ENCODE results near the gene DNAJC27. TPM values are rescaled to one million over a fixed set of nuclear protein-coding genes. Genes with fewer than 3 reads are reported as not detected.

The DNAJC27 gene
- total and polyA plus RNA-seq, 9 of the 15 experiments (the other 6 are each of a cell fraction or from before 2014, with no cell fraction given) = 0.53 to 5.9 (median 3.0) TPM

DNA sequence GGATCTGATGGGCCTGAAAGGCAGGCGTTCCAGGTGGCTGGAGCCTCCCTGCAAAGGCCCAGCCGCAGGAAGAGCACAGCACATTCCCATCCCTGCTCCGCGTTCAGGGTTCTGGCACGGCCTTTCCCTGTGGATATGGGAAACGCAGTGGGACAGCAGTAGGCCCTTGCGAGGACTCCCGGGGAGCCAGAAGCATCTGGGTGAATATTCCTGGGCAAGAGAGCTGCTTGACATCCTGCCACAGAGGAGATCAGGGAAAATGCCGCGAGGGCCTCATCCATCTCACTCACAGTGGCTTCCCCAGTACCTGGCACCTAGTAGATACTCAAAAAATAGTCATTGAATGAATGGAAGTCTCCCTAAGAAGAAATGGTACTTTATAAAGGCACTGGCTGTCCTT, 48.6 kb downstream of the DNAJC27 start:
- H3K36me3 ChIP-seq (ENCODE audit: control insufficient read depth, insufficient read depth, low read length) = peaks cover 6% of the 10 kb centered on the region; the same call in 2 of the 3 replicates
- no peaks in the 10 kb centered on the region for H3K27me3 ChIP-seq (ENCODE audit: control insufficient read depth in 2 of 2, insufficient read depth in 2 of 2, low read length in 2 of 2)
- ChIA-PET POLR2A (interaction anchor here (1.1 kb wide), 1 partner anchor 206 kb away, joined by 3 read pairs; no protein-coding TSS in a partner anchor), CTCF (ENCODE audit: low intra/inter-chr PET ratio) (no interaction called here)
- peaks cover 23 to 49% of the 10 kb centered on the region in 2 experiments; a peak in 4 of 5 replicates for H3K4me1 ChIP-seq (replicated peaks in 1 of 2; ENCODE audit: control insufficient read depth in 2 of 2, insufficient read depth in 2 of 2, low read length in 2 of 2)
- peaks cover 15% of the 10 kb centered on the region for H3K79me2 ChIP-seq (ENCODE audit: control insufficient read depth, insufficient read depth, low read length)
- H3K4me3 ChIP-seq = no peak overlapping the region
- FAIRE-seq (no peak), DNase-seq (ENCODE audit: extremely low read depth in 1 of 4, low spot score in 3 of 4) (no peak), ATAC-seq (no peak)
- no peak overlapping the region for H2AFZ ChIP-seq (ENCODE audit: low read depth, low read length)
- WGBS (ENCODE audit: insufficient coverage, low coverage, missing lambda C conversion rate) = 81% methylated on average over 9 of the region's 10 CpGs
- in situ Hi-C loops (cut with MboI) (no loop called here), intact Hi-C loops (cut with micrococcal nuclease) (loop anchor here (5.0 kb wide), 1 partner anchor 49 kb away; the partner anchor contains the start of gene DNAJC27)
- H3K27ac ChIP-seq (ENCODE audit: extremely low read depth, low read depth, low read length) = no peak overlapping the region
- no peak overlapping the region for H3K4me2 ChIP-seq (ENCODE audit: insufficient read depth, low read length)
- TF ChIP-seq BRF2 (IDR thresholded peaks at IDR 0.05; ENCODE audit: borderline replicate concordance, insufficient read depth, insufficient read length) (no peak), TRIM24 (IDR thresholded peaks at IDR 0.05) (no peak), EWSR1 (IDR thresholded peaks at IDR 0.05; ENCODE audit: borderline replicate concordance, low read depth, partially characterized antibody) (no peak), HMG20B (CRISPR knock-in tag; IDR thresholded peaks at IDR 0.05) (no peak)
- TF ChIP-seq, protein P1, sequence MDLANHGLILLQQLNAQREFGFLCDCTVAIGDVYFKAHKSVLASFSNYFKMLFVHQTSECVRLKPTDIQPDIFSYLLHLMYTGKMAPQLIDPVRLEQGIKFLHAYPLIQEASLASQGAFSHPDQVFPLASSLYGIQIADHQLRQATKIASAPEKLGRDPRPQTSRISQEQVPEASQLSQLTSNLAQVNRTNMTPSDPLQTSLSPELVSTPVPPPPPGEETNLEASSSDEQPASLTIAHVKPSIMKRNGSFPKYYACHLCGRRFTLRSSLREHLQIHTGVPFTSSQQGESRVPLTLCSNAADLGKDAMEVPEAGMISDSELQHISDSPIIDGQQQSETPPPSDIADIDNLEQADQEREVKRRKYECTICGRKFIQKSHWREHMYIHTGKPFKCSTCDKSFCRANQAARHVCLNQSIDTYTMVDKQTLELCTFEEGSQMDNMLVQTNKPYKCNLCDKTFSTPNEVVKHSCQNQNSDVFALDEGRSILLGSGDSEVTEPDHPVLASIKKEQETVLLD (IDR thresholded peaks at IDR 0.05) = no peak
- no peaks in the 10 kb centered on the region for H3K9me3 ChIP-seq (replicated peaks; ENCODE audit: control insufficient read depth, insufficient read depth, low read depth, low read length)
- H4K20me1 ChIP-seq (replicated peaks; ENCODE audit: control insufficient read depth, insufficient read depth, low read length) = 0 out of 2 replicates have a peak, but pooled peaks cover under 1% of the 10 kb centered on the region
- no peaks in the 10 kb centered on the region for H3K9me1 ChIP-seq (ENCODE audit: control insufficient read depth, insufficient read depth, low read length)
- BruUV-seq (replicated peaks) = no TSS peak
- no peak overlapping the region for H3K9ac ChIP-seq (ENCODE audit: insufficient read depth in 1 of 2, low read depth in 2 of 2, low read length in 2 of 2)

Data from K562 (cell line).